Neural cell (in vitro differentiated cells): ENCODE results near the gene FOXD2. TPM values are rescaled to one million over a fixed set of nuclear protein-coding genes. Genes with fewer than 3 reads are reported as not detected.

Experiments
- H2AFZ ChIP-seq: fragments of 200-600, 300-800 bp; sonication (generic), shearing (Covaris generic); 2 replicates; pipeline ENCODE4 v1.6.0; 2014; ENCODE audit warnings: low read depth, mild to moderate bottlenecking, antibody characterized with exemption, low read length, moderate library complexity
- H3F3A ChIP-seq: fragments of 200-600 bp; shearing (Covaris generic); 2 replicates; pipeline ENCODE4 v1.6.1; 2016; ENCODE audit warnings: mild to moderate bottlenecking, moderate library complexity, mixed read lengths, antibody characterized with exemption, low read length; ENCODE audit not compliant: insufficient read depth, poor library complexity, severe bottlenecking
- H3K27ac ChIP-seq: fragments of 200-600, 300-800 bp; sonication (generic), shearing (Covaris generic); 2 replicates; pipeline ENCODE4 v1.5.1; 2014; ENCODE audit warnings: mild to moderate bottlenecking, low read length, moderate library complexity
- H3K27me3 ChIP-seq: fragments of 300-800, 200-600 bp; sonication (generic), shearing (Covaris generic); 2 replicates; pipeline ENCODE4 v1.6.0; 2014; ENCODE audit warnings: mild to moderate bottlenecking, low read depth, low read length, moderate library complexity; ENCODE audit not compliant: insufficient read depth
- H3K36me3 ChIP-seq: fragments of 300-800, 200-600 bp; sonication (generic), shearing (Covaris generic); 2 replicates; pipeline ENCODE4 v1.5.1; 2014; ENCODE audit warnings: mild to moderate bottlenecking, antibody characterized with exemption, low read length, moderate library complexity; ENCODE audit not compliant: insufficient read depth
- H3K4me2 ChIP-seq: fragments of 300-800, 200-600 bp; sonication (generic), shearing (Covaris generic); 2 replicates; pipeline ENCODE4 v1.6.0; 2014; ENCODE audit warnings: mild to moderate bottlenecking, low read length
- H3K4me3 ChIP-seq: fragments of 300-800, 200-600 bp; sonication (generic), shearing (Covaris generic); 2 replicates; pipeline ENCODE4 v1.5.1; 2014; ENCODE audit warnings: mild to moderate bottlenecking, low read length, moderate library complexity
- H3K79me2 ChIP-seq: fragments of 200-600 bp; shearing (Covaris generic); replicated peaks from 2 replicates; pipeline ENCODE4 v1.6.0; 2014; ENCODE audit warnings: mild to moderate bottlenecking, low read length, moderate library complexity; ENCODE audit not compliant: insufficient read depth
- H3K9ac ChIP-seq: fragments of 300-800, 200-600 bp; sonication (generic), shearing (Covaris generic); 2 replicates; pipeline ENCODE4 v1.6.1; 2016; ENCODE audit warnings: mild to moderate bottlenecking, low read length, mixed read lengths
- H3K9me2 ChIP-seq: fragments of 200-600 bp; shearing (Covaris generic); 2 replicates; pipeline ENCODE4 v1.6.1; 2016; ENCODE audit warnings: mild to moderate bottlenecking, low read length, mixed read lengths; ENCODE audit not compliant: insufficient read depth
- H3K9me3 ChIP-seq: fragments of 200-600, 300-800 bp; sonication (generic), shearing (Covaris generic); 2 replicates; pipeline ENCODE4 v1.6.1; 2016; ENCODE audit warnings: mild to moderate bottlenecking, mixed run types, low read length, moderate library complexity, mixed read lengths
- H4K20me1 ChIP-seq: fragments of 200-600 bp; shearing (Covaris generic); 2 replicates; pipeline ENCODE4 v1.6.1; 2016; ENCODE audit warnings: mild to moderate bottlenecking, mixed run types; ENCODE audit not compliant: insufficient read depth
- CTCF ChIP-seq: fragments of 450-650 bp; IDR thresholded peaks from 2 replicates; pipeline ENCODE4 v1.5.1; 2014; ENCODE audit warnings: antibody characterized with exemption, mild to moderate bottlenecking, moderate library complexity; ENCODE audit not compliant: poor library complexity, severe bottlenecking
- EP300 ChIP-seq: fragments of 450-650 bp; conservative IDR thresholded peaks from 2 replicates; pipeline ENCODE4 v1.6.1; 2014; ENCODE audit warnings: antibody characterized with exemption, mild to moderate bottlenecking, moderate library complexity; ENCODE audit not compliant: poor library complexity, severe bottlenecking
- EZH2 ChIP-seq: fragments of 200-600, 300-800 bp; shearing (Covaris generic), sonication (generic); IDR thresholded peaks from 2 replicates; pipeline ENCODE4 v1.6.1; 2014; ENCODE audit warnings: antibody characterized with exemption, low read length, borderline replicate concordance, mild to moderate bottlenecking; ENCODE audit not compliant: insufficient read depth, poor library complexity, severe bottlenecking
- MXI1 ChIP-seq: fragments of 450-650 bp; conservative IDR thresholded peaks from 2 replicates; pipeline ENCODE4 v1.6.1; 2014; ENCODE audit warnings: antibody characterized with exemption, mild to moderate bottlenecking; ENCODE audit not compliant: poor library complexity, severe bottlenecking
- POLR2AphosphoS5 ChIP-seq: IDR thresholded peaks from 2 replicates; pipeline ENCODE4 v1.6.1; 2012
- RAD21 ChIP-seq: fragments of 450-650 bp; conservative IDR thresholded peaks from 2 replicates; pipeline ENCODE4 v1.6.1; 2014; ENCODE audit warnings: antibody characterized with exemption, mild to moderate bottlenecking, moderate library complexity
- REST ChIP-seq: IDR thresholded peaks from 2 replicates; pipeline ENCODE4 v1.6.1; 2012; ENCODE audit warnings: borderline replicate concordance
- SMC3 ChIP-seq: fragments of 450-650 bp; conservative IDR thresholded peaks from 2 replicates; pipeline ENCODE4 v1.6.1; 2014; ENCODE audit warnings: antibody characterized with exemption, mild to moderate bottlenecking, moderate library complexity; ENCODE audit not compliant: poor library complexity
- TAF1 ChIP-seq: IDR thresholded peaks from 2 replicates; pipeline ENCODE4 v1.6.1; 2012; ENCODE audit warnings: low read depth
- polyA plus RNA-seq: library from polyadenylated mRNA; depleted of rRNA; stranded (reverse); fragments of >200 nt; gene quantifications from 2 replicates; pipeline ENCODE4 v1.2.3, GENCODE V29; 2014

FOXD2 gene
- polyA plus RNA-seq, 1 donor from 2014 or later, result not detected

GRCh38 chr1:47393141-47393540 lies 44.7 kb upstream of the FOXD2 start:
- no peak overlapping the region for H3K9ac ChIP-seq
- H3K9me2 ChIP-seq, result no peaks in the 10 kb centered on the region
- no peak overlapping the region for H3K4me3 ChIP-seq
- TF ChIP-seq EP300 (no peak), TAF1 (no peak)
- no peaks in the 10 kb centered on the region for H4K20me1 ChIP-seq
- no peaks in the 10 kb centered on the region for H3F3A ChIP-seq
- no peaks in the 10 kb centered on the region for H3K36me3 ChIP-seq
- no peak overlapping the region for H3K27ac ChIP-seq
- H3K4me2 ChIP-seq, result no peak overlapping the region
- no peaks in the 10 kb centered on the region for H3K27me3 ChIP-seq
- no peaks in the 10 kb centered on the region for H3K79me2 ChIP-seq
- no peaks in the 10 kb centered on the region for H3K9me3 ChIP-seq
- H2AFZ ChIP-seq, result no peak overlapping the region

- Histone ChIP-seq H3K27ac (no peak overlapping the region), H3K4me2 (no peak overlapping the region), H3K9ac (no peak overlapping the region), H3K27me3 (no peaks in the 10 kb centered on the region), H2AFZ (no peak overlapping the region), H3K4me3 (no peak overlapping the region), H3F3A (no peaks in the 10 kb centered on the region), H3K9me2 (no peaks in the 10 kb centered on the region), H3K36me3 (no peaks in the 10 kb centered on the region), H3K9me3 (no peaks in the 10 kb centered on the region), H4K20me1 (no peaks in the 10 kb centered on the region), H3K79me2 (no peaks in the 10 kb centered on the region)
- TF ChIP-seq CTCF (no peak), REST (no peak), TAF1 (no peak), MXI1 (no peak), SMC3 (no peak), EZH2 (no peak), POLR2AphosphoS5 (no peak), RAD21 (no peak), EP300 (no peak)
Observed at GRCh38 chr1:47395433-47395832, 42.4 kb upstream of the FOXD2 start.

- Histone ChIP-seq H3K4me3 (no peak overlapping the region), H4K20me1 (no peaks in the 10 kb centered on the region), H3K27me3 (no peaks in the 10 kb centered on the region)
Observed at GRCh38 chr1:47396671-47397196, 41.1 kb upstream of the FOXD2 start.

More at GRCh38 chr1:47396671-47397196, 41.1 kb upstream of the FOXD2 start:
- H3K9me2 ChIP-seq, result no peaks in the 10 kb centered on the region
- no peaks in the 10 kb centered on the region for H3K36me3 ChIP-seq
- H3K9me3 ChIP-seq, result no peaks in the 10 kb centered on the region
- H3K4me2 ChIP-seq, result no peak overlapping the region
- no peaks in the 10 kb centered on the region for H3K79me2 ChIP-seq
- H3K9ac ChIP-seq, result no peak overlapping the region
- no peak for TF ChIP-seq MXI1
- no peak for TF ChIP-seq SMC3
- no peak for TF ChIP-seq REST
- TF ChIP-seq EZH2, result no peak
- TF ChIP-seq EP300, result no peak
- no peak overlapping the region for H2AFZ ChIP-seq
- H3K27ac ChIP-seq, result no peak overlapping the region
- no peaks in the 10 kb centered on the region for H3F3A ChIP-seq
